ENCODE measurements around the gene FBXL19.

DNA sequence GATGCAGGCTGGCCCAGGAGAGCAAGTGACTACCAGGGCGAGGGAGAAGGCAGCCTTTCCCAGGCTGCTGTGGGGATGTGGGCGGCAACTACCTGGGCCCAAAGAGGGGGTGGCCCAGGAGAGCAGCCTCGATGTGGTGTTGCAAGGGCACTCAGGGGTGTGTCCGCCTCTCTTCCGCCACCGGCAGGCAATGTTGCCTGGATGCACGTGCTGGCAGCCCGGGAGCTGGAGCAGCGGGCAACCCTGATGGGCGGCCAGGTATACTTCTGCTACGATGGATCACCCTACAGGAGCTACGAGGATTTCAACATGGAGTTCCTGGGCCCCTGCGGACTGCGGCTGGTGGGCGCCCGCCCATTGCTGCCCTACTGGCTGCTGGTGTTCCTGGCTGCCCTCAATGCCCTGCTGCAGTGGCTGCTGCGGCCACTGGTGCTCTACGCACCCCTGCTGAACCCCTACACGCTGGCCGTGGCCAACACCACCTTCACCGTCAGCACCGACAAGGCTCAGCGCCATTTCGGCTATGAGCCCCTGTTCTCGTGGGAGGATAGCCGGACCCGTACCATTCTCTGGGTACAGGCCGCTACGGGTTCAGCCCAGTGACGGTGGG lies 64.3 kb downstream of the FBXL19 start:
- TF ChIP-seq, protein P1, sequence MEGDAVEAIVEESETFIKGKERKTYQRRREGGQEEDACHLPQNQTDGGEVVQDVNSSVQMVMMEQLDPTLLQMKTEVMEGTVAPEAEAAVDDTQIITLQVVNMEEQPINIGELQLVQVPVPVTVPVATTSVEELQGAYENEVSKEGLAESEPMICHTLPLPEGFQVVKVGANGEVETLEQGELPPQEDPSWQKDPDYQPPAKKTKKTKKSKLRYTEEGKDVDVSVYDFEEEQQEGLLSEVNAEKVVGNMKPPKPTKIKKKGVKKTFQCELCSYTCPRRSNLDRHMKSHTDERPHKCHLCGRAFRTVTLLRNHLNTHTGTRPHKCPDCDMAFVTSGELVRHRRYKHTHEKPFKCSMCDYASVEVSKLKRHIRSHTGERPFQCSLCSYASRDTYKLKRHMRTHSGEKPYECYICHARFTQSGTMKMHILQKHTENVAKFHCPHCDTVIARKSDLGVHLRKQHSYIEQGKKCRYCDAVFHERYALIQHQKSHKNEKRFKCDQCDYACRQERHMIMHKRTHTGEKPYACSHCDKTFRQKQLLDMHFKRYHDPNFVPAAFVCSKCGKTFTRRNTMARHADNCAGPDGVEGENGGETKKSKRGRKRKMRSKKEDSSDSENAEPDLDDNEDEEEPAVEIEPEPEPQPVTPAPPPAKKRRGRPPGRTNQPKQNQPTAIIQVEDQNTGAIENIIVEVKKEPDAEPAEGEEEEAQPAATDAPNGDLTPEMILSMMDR (IDR thresholded peaks at IDR 0.05; ENCODE audit: low read depth, low read length) = no peak
- TF ChIP-seq POLR2A (IDR thresholded peaks at IDR 0.05; ENCODE audit: extremely low read depth, insufficient read length) = no peak

Measured in NB4 (cell line).